ENCODE data around the gene FAM124B.
"Not testable (repeated sequence)": the region's sequence is repeated elsewhere in the genome, so short reads cannot be mapped to it uniquely, and the experiment has no call there.

FAM124B gene

DNA sequence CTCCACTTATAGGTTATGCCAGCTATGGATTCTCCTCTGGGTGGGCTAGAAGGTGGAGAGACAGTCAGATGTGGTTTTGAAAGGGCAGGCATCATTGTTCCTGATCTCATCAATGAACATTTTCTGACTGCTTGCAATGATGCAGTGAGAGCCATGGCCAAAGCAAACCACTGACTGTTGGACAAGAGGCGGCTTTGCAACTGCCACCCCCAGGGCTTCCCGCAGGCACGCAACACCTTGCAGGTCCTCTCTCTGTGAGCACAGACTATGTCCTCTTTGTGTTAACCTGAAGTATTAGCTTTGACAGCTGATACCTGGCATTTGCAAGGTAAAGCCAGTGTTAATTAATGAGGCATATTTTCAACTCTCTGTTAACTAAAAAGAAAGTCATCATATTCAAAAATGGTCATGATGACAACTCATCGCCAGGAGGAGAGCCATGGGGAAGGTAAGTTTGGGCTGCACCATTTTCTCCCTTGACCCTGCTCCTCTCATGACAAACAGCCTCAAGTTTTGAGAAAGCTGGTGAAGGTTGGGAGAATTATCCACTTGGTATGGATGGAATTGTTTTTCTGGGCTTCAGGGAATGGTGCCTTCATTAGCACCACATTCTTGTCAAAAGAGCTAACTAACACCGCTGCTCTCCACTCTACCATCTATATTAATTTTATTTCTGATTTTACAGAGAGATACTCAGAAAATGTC is 14.9 kb upstream of the FAM124B start:
- DNase-seq (ENCODE audit: extremely low read depth in 1 of 2, low read depth in 1 of 2) = no peak

DNA sequence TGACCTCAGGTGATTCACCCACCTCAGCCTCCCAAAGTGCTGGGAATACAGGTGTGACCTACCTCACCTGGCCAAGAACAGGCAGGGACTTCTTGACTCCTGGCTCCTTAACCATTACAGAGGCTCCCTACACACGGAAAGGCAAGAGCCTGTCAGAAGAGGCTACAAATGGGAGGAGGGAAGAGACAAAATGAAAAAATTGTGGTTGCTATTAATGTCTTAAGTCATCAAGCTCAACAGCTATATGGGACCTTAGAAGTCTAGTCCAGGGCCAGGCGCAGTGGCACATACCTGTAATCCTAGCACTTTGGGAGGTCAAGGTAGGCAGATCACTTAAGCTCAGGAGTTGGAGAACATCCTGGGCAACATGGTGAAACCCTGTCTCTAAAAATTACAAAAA is 11.5 kb upstream of the FAM124B start:
- DNase-seq (ENCODE audit: extremely low read depth in 1 of 2, low read depth in 1 of 2) = no peak

DNA sequence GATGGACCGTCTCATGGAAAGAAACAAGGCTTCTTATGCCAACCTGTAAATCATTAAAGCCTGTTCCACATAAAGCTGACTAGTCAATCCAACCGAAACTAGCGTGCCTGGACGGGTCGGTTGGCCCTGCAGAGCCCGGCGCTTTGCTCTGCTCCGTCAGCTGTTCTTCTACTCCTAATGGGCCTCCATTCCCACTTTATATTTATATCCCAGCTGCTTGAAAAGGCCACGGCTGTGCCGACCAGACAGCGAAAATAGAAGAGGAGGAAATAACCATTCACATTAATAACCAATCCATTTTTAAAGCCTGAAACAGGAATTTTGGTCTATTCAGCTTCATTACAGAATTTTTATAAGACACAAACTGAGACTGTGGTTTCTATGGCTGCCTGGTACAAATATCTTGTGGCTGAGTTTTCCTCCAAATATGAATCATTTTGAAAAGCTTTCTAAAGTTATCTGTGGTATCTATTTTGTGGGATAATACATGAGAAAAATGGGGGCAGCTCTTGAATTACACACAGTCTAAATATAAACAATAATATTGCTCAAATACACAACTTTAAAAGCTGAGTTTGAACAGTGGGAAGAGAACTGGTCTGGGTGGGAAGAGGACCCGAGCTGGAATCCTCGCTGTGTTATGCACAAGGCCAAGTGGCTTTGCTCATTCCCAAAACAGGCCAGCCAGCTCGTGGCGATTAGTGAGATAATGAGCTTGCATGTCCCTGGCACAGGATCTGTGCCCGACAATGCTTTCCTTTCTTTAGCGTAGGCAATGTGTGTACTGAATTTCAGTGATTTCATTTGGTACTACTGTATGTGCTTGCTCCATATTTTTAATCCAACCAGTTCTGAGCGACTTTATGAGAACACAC is 10.5 kb upstream of the FAM124B start:
- no peak for DNase-seq (ENCODE audit: extremely low read depth in 1 of 2, low read depth in 1 of 2)

DNA sequence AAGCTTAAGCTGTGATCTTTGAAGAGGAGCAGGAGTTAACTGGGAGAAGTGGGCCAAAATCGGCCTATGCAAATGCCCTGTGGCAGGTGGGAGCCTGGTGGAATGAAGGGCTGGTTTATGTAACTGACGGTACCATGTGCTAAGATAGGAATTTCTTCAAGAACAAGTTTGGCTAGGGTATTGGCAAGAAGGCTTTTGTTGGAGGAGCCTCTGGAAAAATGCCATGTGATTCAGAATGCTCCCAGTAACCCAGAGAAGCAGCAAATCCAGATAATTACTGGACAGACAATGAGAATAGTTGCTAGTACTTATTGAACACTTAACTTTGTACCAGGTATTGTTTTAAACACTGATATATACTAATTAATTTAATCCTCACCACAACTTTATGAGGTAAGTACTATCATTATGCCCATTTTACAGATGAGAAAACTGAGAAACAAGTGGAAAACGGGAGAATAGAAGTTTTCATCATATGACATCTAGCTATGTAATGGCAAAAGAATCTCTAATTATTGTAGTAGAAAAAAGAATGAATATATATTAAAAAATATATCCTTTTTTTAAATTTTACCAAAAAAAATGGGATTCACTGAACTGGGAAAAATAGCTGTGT is 9.1 kb upstream of the FAM124B start:
- no peak for DNase-seq (ENCODE audit: extremely low read depth in 1 of 2, low read depth in 1 of 2)

DNA sequence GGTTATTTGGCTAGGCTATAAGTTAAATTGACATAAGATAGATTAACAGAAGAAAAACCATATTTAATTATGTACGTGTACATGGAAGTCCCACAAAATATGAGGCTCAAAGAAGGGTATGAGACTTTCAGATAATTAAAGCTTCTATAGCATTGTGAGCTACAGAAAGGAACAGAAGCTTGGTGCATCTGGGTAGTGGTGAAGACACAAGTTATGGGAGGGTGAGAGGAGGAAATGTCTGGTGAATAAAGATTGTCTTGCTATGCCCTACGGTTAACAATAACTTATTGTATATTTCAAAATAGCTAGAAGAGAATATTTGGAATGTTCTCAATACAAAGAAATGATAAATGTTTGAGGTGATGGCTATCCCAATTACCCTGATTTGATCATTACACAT is 6.8 kb upstream of the FAM124B start:
- no peak for DNase-seq (ENCODE audit: extremely low read depth in 1 of 2, low read depth in 1 of 2)

DNA sequence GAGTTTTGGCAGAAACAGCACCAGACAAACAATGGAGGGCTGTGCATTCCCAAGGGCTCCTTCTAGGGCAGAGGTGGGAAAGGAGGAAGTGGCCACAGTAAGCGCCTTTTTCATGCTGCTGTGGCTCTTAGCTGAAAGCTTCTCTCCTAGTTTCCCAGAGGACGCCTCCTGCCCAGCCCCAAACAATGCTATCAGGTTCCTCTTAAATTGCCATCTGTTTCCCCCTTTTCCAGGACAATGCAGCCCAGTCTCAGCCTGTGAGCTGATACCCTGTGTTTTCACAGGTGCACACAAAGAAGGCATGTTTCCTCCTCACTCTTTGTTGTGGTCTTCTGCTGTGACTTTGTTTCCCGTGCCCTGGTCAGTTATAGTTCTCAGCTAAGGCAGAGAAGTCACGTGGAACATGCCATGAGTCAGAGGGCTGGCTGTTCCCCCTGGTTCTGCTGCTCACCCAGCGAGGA is 5.4 kb upstream of the FAM124B start:
- no peak for DNase-seq (ENCODE audit: extremely low read depth in 1 of 2, low read depth in 1 of 2)

DNA sequence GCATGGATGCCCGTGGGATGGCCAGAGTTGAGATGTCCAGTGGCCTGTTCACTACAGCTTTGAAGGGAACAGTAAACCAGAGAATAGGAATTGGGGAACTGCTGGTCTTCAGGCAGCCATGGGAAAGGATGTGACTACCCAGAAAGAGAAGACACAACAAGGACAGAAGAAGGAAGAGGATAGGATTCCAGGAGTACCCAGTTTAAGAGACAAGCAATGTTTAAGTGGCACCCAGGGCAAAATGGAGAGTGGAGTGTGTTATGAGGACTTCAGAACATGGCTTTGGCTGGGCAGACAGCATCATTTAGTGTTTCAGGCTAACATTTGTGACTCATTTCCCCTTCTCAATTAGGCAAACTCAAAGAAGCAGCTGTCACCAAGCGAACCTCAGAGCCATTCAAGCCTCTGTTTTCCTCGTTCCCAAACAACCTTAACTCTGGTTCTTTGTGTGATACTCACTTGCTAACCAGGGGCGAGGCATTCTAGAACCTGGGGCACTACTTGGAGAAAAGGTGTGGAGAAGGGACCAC is 4.0 kb upstream of the FAM124B start:
- DNase-seq (ENCODE audit: extremely low read depth in 1 of 2, low read depth in 1 of 2) = no peak

DNA sequence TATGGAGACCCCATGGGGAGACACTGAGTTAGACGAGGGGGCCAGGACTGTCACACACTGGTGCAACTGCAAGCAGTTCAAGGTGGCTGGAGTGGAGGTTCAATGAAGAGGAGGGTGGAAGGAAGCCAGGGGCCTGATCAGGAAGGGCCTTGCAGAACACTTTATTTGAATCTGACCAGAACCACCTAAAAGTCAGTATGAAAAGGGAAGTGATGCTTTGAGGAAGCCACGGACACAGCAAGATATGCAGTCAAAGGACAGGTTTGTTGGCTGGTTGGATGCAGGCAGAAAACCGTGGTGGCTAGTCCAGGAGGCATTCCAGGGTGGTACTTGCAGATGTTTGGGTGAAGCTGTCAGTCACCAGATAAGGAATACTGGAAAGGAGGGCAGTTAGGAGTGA is 3.5 kb upstream of the FAM124B start:
- DNase-seq (ENCODE audit: extremely low read depth in 1 of 2, low read depth in 1 of 2) = no peak

DNA sequence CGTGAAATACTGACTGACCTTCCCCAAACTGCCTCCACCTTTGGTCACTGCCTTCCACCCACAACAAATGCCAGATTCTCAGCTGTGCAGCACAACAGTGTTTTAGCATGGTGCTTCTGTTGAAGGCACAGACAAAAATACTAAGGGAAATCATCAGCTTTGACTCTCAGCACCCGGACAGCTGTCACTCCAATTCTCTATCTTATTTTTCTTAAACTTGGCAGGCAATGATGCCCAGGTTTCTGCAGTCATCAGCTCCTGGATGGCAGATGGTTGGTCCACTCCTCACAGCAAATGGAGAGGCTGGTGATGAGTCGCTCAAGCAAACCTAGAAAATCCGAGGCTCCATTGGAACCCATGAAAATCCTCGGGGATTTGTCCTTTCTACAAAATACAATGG is 2.9 kb upstream of the FAM124B start:
- no peak for DNase-seq (ENCODE audit: extremely low read depth in 1 of 2, low read depth in 1 of 2)

DNA sequence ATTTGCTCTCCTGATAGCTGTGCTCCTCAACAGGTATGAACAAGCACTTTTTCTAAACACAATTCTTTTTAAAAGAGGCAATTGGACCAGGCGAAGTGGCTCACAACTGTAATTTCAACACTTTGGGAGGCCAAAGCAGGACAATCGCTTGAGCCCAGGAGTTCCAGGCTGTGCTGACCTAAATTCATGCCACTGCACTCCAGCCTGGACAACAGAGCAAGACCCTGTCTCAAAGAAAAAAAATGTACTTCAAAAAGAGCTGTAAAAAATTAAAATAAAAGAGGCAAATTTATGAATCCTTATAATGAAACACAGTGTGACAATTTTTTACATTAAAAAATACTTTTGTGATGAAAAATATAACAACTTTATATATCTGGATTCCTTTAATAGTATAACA is 1.8 kb upstream of the FAM124B start:
- DNase-seq (ENCODE audit: extremely low read depth in 1 of 2, low read depth in 1 of 2) = no peak

DNA sequence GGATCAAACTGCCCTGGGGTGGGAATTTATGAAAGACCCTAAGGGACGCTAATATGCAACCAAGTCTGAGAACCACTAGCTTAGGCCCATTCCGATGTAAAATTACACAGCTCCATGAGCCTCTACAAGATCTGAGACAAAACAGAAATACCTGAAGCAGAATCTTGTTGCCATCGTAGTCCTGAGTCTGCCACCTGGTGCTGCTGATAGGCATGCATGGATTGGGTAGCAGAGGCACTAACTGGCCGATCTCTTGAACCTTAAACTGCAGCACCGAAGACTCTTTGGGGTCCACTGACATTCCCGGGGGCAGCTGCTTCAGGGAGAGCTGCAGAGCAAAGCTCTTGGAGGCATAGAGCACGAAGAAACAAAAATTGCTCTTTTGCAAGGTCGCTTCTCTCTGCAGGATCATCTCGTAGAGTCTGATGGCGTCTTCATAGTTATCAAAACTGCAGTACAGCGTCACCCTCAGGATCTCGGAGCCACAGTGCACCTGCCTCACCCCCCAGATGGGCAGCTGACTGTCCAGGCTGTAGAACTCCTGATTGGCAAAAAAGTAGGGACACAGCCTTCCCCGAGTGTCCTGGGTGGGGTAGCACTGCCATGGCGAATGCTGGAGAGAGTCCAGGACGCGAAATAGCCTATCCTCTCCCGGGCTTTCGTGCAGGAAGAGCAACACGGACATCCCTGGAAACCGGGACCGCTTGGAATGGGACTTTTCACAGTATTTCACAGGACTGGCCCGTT is 848 bp downstream of the FAM124B start:
- DNase-seq (ENCODE audit: extremely low read depth in 1 of 2, low read depth in 1 of 2) = no peak

DNA sequence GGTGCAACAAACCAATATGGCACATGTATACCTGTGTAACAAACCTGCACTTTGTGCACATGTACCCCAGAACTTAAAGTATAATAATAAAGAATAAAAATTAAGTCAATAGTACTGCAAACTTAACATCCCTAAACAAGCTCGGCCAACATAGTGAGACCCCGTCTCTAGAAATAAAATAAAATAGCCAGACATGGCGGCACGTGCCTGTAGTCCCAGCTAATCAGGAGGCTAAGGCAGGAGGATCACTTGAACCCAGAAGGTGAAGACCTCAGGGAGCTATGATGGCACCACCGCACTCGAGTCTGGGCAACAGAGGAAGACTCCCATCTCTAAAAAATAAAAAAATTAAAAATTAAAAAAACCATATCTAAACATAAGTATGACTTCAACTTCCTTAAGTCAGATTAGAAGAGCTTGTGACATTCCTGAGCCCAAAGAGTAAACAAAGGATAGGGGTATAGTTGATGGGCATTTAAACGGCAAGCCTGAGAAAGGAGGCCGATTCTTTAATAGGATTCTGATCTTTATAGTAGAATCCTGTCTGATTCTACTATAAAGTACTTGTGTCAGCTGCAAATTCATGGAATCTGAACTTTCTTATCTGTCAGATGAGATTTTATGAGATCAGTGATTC is 1.6 kb downstream of the FAM124B start:
- DNase-seq (ENCODE audit: extremely low read depth in 1 of 2, low read depth in 1 of 2) = no peak

DNA sequence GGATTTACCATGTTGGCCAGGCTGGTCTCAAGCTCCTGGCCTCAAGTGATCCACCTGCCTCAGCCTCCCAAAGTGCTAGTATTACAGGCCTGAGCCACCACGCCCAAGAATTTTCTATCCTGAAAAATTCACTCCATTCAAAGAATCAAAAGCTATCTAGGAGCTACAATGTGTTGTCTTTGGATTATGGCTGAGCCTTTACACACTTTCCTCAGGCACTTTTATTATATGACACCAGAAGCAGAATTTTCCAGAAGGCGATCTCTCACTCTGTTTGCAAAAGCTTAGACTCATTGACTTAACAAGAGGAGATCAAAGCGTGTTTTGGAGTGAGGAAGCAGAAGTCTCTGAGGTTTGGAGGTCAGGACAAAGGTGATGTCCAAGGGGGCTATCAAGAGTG is 3.6 kb downstream of the FAM124B start:
- DNase-seq (ENCODE audit: extremely low read depth in 1 of 2, low read depth in 1 of 2) = no peak

DNA sequence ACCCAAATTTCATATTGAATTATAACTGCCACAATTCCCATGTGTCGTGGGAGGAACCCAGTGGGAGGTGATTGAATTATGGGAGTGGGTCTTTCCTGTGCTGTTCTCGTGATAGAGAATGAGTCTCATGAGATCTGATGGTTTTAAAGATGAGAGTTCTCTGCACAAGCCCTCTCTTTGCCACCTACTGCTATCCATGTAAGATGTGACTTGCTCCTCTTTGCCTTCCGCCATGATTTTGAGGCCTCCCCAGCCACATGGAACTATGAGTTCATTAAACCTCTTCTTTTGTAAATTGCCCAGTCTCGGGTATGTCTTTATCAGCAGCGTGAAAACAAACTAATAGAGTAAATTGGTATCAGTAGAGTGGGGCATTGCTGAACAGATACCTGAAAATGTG is 4.8 kb downstream of the FAM124B start:
- DNase-seq (ENCODE audit: extremely low read depth in 1 of 2, low read depth in 1 of 2) = not testable (repeated sequence)

DNA sequence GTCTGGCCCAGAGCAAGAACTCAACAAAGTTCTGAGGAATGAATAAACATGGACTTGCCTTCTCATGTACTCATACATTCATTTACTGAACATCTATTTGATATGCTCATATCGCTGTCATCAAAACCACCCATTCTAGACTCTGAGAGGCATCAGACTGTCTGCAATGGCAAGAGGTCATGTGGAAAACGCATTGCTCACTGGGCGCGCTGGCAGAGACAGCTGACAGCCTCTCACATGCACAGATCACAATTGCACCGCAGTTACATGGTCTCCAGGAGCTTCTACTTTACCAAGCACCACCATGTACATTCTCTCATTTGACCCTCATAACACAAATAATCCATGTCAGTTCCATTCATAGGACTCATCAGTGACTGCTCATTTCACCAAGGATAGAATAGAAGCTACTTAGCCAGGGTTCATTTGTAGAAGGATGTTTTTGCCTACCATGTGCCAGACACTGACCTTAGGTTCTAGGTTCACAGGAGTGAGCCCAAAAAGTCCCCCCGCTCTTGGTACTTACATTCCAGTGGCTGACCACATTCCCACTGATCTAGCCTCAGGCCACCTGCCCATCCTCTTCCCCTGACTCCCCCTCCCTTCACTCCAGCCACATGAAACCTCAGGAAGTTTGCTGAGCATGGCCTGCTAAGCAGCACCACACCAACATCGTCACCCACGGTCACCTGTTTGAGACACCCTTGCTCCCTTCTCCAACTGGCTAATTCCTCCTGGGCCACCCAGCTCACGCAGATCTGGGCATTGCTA is 6.1 kb downstream of the FAM124B start:
- DNase-seq (ENCODE audit: extremely low read depth in 1 of 2, low read depth in 1 of 2) = no peak

DNA sequence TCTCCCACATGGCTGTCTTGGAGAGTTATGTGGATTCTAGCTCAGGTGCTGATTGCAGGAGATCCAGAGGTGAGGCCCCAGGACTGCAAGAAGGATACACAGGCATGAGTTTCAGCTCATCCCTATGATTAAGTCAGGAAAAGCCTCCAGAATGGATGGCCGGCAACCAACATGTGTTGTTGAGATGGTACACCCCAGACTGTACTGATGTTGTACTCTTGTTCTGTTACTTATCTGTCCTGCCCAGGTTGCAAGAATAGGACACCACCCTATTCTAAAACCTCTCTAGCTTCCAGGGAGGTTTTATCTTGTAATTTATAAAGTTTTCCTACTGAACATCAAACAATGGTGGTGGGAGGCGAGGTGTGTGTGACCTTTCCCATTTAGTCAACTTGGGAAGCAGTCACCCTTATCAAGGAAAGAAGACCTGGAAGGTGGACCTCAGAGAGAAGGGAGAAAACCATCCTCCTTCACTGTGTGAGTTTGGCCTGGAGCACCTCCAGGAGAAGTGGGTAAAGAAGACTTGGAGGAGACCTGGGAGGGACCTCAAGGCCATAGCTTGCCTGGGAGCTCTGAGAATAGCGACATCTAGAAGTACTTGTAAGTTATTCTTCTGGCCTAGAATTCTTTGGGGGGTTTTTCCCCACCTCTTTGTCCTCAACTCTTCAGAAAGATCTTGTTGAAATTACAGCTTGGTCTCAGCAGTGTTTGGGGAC is 8.6 kb downstream of the FAM124B start:
- DNase-seq (ENCODE audit: extremely low read depth in 1 of 2, low read depth in 1 of 2) = no peak

DNA sequence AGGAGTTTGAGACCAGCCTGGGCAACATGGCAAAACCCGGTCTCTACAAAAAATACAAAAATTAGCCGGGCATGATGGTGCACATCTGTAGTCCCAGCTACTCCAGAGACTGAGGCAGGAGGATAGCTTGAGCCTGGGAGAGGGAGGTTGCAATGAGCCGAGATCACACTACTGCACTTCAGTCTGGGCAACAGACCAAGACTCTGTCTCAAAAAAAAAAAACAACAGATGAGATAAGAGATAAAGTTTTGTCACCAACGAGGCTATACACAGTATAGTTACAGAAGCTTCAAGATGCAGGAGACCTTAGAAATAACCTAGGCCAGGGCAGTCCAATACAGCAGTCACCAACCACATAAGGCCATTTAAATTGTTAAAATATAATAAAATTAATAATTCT is 9.4 kb downstream of the FAM124B start:
- DNase-seq (ENCODE audit: extremely low read depth in 1 of 2, low read depth in 1 of 2) = no peak

DNA sequence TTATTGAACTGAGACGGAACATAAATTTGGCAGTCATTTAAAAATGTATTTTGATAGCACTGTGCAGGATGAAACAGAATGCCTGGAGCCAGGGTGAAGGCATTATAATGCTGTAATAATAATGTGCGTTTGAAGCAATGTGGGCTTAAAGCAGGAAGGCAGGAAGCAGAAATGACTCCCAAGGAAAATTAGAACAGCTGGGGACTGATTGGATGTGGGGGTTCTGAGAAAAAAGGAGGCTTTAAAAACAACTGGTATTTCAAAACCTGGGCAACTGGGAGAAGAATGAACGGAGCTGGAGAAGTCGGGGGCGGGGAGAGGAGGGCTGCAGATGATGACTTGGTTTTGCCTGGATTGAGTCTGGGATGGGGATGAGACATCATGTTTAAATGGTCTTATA is 12.6 kb downstream of the FAM124B start:
- no peak for DNase-seq (ENCODE audit: extremely low read depth in 1 of 2, low read depth in 1 of 2)

DNA sequence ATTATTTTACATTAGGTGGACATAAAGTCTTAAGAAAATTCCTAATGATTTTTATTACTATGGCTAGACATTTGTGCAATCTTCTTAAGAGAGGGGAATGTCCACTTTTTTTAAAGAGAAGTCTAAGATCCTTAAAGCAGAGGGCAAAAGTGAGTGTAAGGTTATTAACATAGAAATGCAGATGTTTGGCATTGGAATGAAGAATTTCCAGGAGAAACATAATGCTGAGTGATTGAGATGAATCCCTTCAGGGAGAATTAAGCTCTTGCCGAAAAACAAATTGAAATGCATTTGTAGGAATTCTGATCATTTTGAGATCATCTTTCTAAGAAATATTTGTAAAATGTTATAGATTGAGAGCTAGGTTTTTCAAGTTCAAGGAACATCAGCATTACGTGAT is 15.0 kb downstream of the FAM124B start:
- DNase-seq (ENCODE audit: extremely low read depth in 1 of 2, low read depth in 1 of 2) = no peak

Measured in stimulated activated CD8-positive, alpha-beta memory T cell treated with anti-CD3 and anti-CD28 coated beads, Interleukin-7, amount 100 ng/mL, for 48 hours (primary cell).